GM12878 (cell line): ENCODE results near the gene SYT8. TPM values are rescaled to one million over a fixed set of nuclear protein-coding genes. Genes with fewer than 3 reads are reported as not detected.

Experiments
- ATAC-seq: fragments of 200-7000 bp; cut with Tn5 transposase; 3 replicates; pipeline ENCODE4 v1.9.1; 2020; ENCODE audit warnings: mild to moderate bottlenecking, moderate library complexity
- BruUV-seq: library from RNA; stranded (reverse); fragments of 400-500 nt; replicated peaks from 2 replicates; lab custom pipeline; 2021; lab: Mats Ljungman, UMichigan
- CTCF ChIA-PET: fragments of 300-600 bp; sonication (Branson Sonifier 250); formaldehyde crosslinking; extraction: SDS; loops from one replicate; lab custom pipeline; 2021; ENCODE audit warnings: inconsistent platforms; lab: Yijun Ruan, JAX
- POLR2A ChIA-PET: fragments of 350-600 bp; formaldehyde crosslinking; extraction: SDS; loops from one replicate; lab custom pipeline; 2021; ENCODE audit warnings: inconsistent platforms; lab: Charles Lee
- RAD21 ChIA-PET: fragments of 300-600 bp; sonication (Branson Sonifier 250); formaldehyde crosslinking; loops from one replicate; lab custom pipeline; 2023; ENCODE audit warnings: antibody characterized with exemption; ENCODE audit not compliant: unreplicated experiment; lab: Charles Lee
- SMC1A ChIA-PET: fragments of 300-600 bp; sonication (Branson Sonifier 250); formaldehyde crosslinking; loops from one replicate; lab custom pipeline; 2023; ENCODE audit not compliant: unreplicated experiment, uncharacterized antibody; lab: Charles Lee
- DNase-seq: peaks from one replicate; pipeline ENCODE4 v3.0.0-alpha.2; 2011; ENCODE audit warnings: low read depth, low spot score
- FAIRE-seq: peaks from 3 replicates; lab custom pipeline; 2011; peaks lifted over from hg19 to GRCh38; lab: Jason Lieb, UNC
- H2AFZ ChIP-seq: 2 replicates; pipeline ENCODE4 v1.6.0; 2011; ENCODE audit warnings: low read depth, low read length, control low read depth; ENCODE audit not compliant: control insufficient read depth
- H3K27ac ChIP-seq: 2 replicates; pipeline ENCODE4 v1.5.1; 2011; ENCODE audit warnings: control low read depth; ENCODE audit not compliant: control insufficient read depth, insufficient read depth
- H3K27me3 ChIP-seq, 2 experiments: replicated peaks in 1 of 2; 2 replicates each; pipeline versions ENCODE4 v1.6.0 to v1.6.1; 2011; ENCODE audit warnings: low read length in 1 of 2; ENCODE audit not compliant: control insufficient read depth in 2 of 2, insufficient read depth in 2 of 2
- H3K36me3 ChIP-seq, 2 experiments: 2 replicates each; pipeline ENCODE4 v1.5.1; 2011; ENCODE audit warnings: low read length in 1 of 2; ENCODE audit not compliant: control insufficient read depth in 2 of 2, insufficient read depth in 2 of 2
- H3K4me1 ChIP-seq: 2 replicates; pipeline ENCODE4 v1.6.1; 2011; ENCODE audit warnings: mild to moderate bottlenecking, low read length, moderate library complexity, mixed read lengths; ENCODE audit not compliant: control insufficient read depth, insufficient read depth
- H3K4me2 ChIP-seq: 2 replicates; pipeline ENCODE4 v1.6.0; 2011; ENCODE audit warnings: control low read depth; ENCODE audit not compliant: control insufficient read depth, insufficient read depth
- H3K4me3 ChIP-seq: fragments of 200-600 bp; sonication (generic); 2 replicates; pipeline ENCODE4 v1.5.1; 2016
- H3K79me2 ChIP-seq: 2 replicates; pipeline ENCODE4 v1.6.0; 2011; ENCODE audit warnings: low read length; ENCODE audit not compliant: control insufficient read depth, insufficient read depth
- H3K9ac ChIP-seq: 2 replicates; pipeline ENCODE4 v1.8.0; 2011; ENCODE audit warnings: low read length, control low read depth, mixed read lengths; ENCODE audit not compliant: control insufficient read depth, insufficient read depth
- H3K9me3 ChIP-seq: replicated peaks from 3 replicates; pipeline ENCODE4 v1.5.1; 2011; ENCODE audit warnings: mild to moderate bottlenecking, low read length; ENCODE audit not compliant: control insufficient read depth, insufficient read depth
- H4K20me1 ChIP-seq: 2 replicates; pipeline ENCODE4 v1.6.0; 2011; ENCODE audit not compliant: control insufficient read depth, insufficient read depth
- CBFB ChIP-seq: IDR thresholded peaks from 2 replicates; pipeline ENCODE4 v1.6.1; 2016; ENCODE audit warnings: antibody characterized with exemption, low read depth
- E4F1 ChIP-seq: fragments of 450-650 bp; IDR thresholded peaks from 2 replicates; pipeline ENCODE4 v1.6.1; 2018; ENCODE audit warnings: borderline replicate concordance, mild to moderate bottlenecking; ENCODE audit not compliant: partially characterized antibody
- GATAD2B ChIP-seq: fragments of 450-650 bp; conservative IDR thresholded peaks from 2 replicates; pipeline ENCODE4 v1.6.1; 2017; ENCODE audit warnings: low read depth, mild to moderate bottlenecking, moderate library complexity
- PAX5 ChIP-seq: IDR thresholded peaks from 2 replicates; pipeline ENCODE4 v1.6.1; 2011; ENCODE audit warnings: low read depth, low read length, borderline replicate concordance
- POU2F2 ChIP-seq: IDR thresholded peaks from 3 replicates; pipeline ENCODE4 v1.6.1; 2011; ENCODE audit warnings: low read depth, mild to moderate bottlenecking, low read length, borderline replicate concordance
- RELB ChIP-seq: fragments of 450-650 bp; IDR thresholded peaks from 2 replicates; pipeline ENCODE4 v1.6.1; 2017; ENCODE audit warnings: low read depth, mild to moderate bottlenecking, moderate library complexity
- RFX5 ChIP-seq: IDR thresholded peaks from 2 replicates; pipeline ENCODE4 v1.6.1; 2011; ENCODE audit warnings: low read depth, low read length, improper control_type of control experiment
- SMAD1 ChIP-seq: fragments of 450-650 bp; IDR thresholded peaks from 2 replicates; pipeline ENCODE4 v1.6.1; 2018; ENCODE audit warnings: mild to moderate bottlenecking, low read depth; ENCODE audit not compliant: partially characterized antibody
- SMARCA5 ChIP-seq: fragments of 450-650 bp; IDR thresholded peaks from 2 replicates; pipeline ENCODE4 v1.6.1; 2017; ENCODE audit warnings: mild to moderate bottlenecking
- SUPT20H ChIP-seq: IDR thresholded peaks from 2 replicates; pipeline ENCODE4 v1.6.1; 2011; ENCODE audit warnings: low read depth, mild to moderate bottlenecking, low read length, moderate library complexity, borderline replicate concordance; ENCODE audit not compliant: control insufficient read depth
- SUZ12 ChIP-seq: fragments of 200-600 bp; sonication (generic); IDR thresholded peaks from one replicate; pipeline ENCODE4 v1.6.1; 2018; ENCODE audit warnings: antibody characterized with exemption, mild to moderate bottlenecking; ENCODE audit not compliant: unreplicated experiment
- TCF12 ChIP-seq: IDR thresholded peaks from 2 replicates; pipeline ENCODE4 v1.6.1; 2011; ENCODE audit warnings: low read depth, mild to moderate bottlenecking, low read length
- TCF3 ChIP-seq: IDR thresholded peaks from 2 replicates; pipeline ENCODE4 v1.6.1; 2012; ENCODE audit warnings: low read depth, mild to moderate bottlenecking, low read length, borderline replicate concordance; ENCODE audit not compliant: insufficient read depth
- whole genome bisulfite sequencing: methylation state at CpG from one replicate; pipeline ENCODE4 v1.1.6; 2016; ENCODE audit warnings: low lambda C conversion rate; ENCODE audit not compliant: insufficient replicate concordance, insufficient coverage; ENCODE audit errors: missing lambda C conversion rate; 5-methylcytosine and 5-hydroxymethylcytosine counted together
- in situ Hi-C: fragments of 300-500 bp; cut with MboI; formaldehyde crosslinking; loops from 9 replicates; pipeline ENCODE4 v1.14.3; 2018; ENCODE audit warnings: mixed read lengths
- intact Hi-C: fragments of 100-400 bp; cut with micrococcal nuclease; formaldehyde crosslinking; loops from one replicate; pipeline ENCODE4 v1.14.2; 2022; ENCODE audit not compliant: unreplicated experiment
- polyA plus RNA-seq, 11 experiments: library from polyadenylated mRNA; depleted of rRNA in 4 of 11; unstranded in 6 of 11; stranded (reverse) in 5 of 11; fragments of >200 nt; fragmentation: Nextera tagmentation in 4 of 11; fragmentation: Illumina TruSeq in 1 of 11; extraction: Ambion mirVana in 4 of 11; extraction: Trizol in 1 of 11; gene quantifications; 1 replicate in 1 of 11; 2 replicates in 10 of 11; pipeline versions ENCODE4 v1.2.1 to v1.2.3, GENCODE V29; 2011 to 2016; ENCODE audit warnings: inconsistent platforms in 2 of 11, missing spikeins in 2 of 11, low read depth in 1 of 11
- total RNA-seq, 4 experiments: library from RNA; depleted of rRNA in 3 of 4; stranded (reverse); fragments of >200 nt in 3 of 4; fragmentation: Illumina TruSeq in 1 of 4; extraction: Trizol in 1 of 4; gene quantifications; 2 replicates each; pipeline versions ENCODE4 v1.2.1 to v1.2.3, GENCODE V29; 2013 to 2021

Gene SYT8
- total and polyA plus RNA-seq, 10 of the 15 experiments (the other 5 are each of a cell fraction or from before 2014, with no cell fraction given): 0.44 TPM; not detected in 9

DNA sequence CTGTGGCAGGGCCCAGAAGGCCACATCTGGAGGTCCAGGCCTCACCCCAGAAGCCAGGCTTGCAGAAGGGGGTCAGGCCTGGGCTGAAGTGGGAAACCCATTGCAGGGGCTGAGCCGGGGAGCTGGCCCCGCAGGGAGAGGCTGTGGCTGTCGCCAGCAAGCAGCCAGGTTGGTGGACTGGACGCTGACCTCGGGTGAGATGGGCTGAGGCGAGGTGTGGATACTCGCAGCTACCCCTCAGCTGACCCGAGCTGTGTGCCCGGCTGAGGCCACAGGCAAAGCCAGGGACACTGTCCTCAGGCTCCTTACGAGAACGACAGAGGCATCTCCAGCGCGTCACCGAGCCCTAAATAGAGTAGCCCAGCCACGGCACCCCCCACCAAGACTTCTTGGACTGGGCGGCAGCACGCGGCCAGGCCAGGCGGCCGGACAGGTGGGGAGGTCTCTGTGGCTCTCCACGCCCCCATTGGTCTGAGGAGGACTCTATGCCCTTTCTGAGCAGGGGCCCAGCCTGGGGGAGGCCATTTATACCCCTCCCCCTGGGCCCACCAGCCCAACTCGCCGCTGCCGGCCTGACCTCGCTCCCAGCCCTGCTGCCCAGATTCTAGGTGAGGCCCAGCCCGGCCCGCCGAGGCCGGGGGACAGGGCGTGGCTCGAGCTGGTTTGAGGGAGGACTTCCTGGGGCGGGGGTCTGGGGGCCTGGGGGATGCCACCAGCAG, 3.8 kb downstream of the SYT8 start, which contains the start of gene TNNI2:
Gene TNNI2, plus strand, starts transcription at position 556 of the 719 bp plus-strand sequence. CDS start 716 bp downstream, outside the sequence.
- H3K27ac ChIP-seq: no peak within 1 kb of the TSS
- no peaks in the 10 kb centered on the region for H3K36me3 ChIP-seq
- ChIA-PET RAD21 (interaction anchor here (0.7 to 2.0 kb wide), 6 partner anchors 12 to 314 kb away, joined by 3 to 12 read pairs (median 6); partner anchors contain the start of gene LSP1), CTCF (interaction anchor here (0.6 to 1.4 kb wide), 7 partner anchors 12 to 313 kb away, joined by 3 to 8 read pairs (median 3); partner anchors contain the start of gene LSP1), SMC1A (interaction anchor here (1.3 to 1.4 kb wide), 2 partner anchors 12 to 79 kb away, joined by 3 to 4 read pairs; no protein-coding TSS in a partner anchor), POLR2A (no interaction called here)
- in situ Hi-C loops: no loop called here
- no TSS peak for BruUV-seq
- WGBS: 86% methylated on average over 29 of the region's 32 CpGs
- H3K79me2 ChIP-seq: no peaks in the 10 kb centered on the region
- FAIRE-seq (no peak), ATAC-seq (peak; percentile 2; the same call in 1 of the 3 replicates), DNase-seq (no peak)
- peaks cover 15% of the 10 kb centered on the region for H3K4me1 ChIP-seq
- no peaks in the 10 kb centered on the region for H3K9me3 ChIP-seq
- no peak within 1 kb of the TSS for H3K9ac ChIP-seq
- H3K27me3 ChIP-seq: no peaks in the 10 kb centered on the region; a peak in 1 of 4 replicates
- H3K4me3 ChIP-seq: peak within 1 kb of the TSS; percentile 16; the same call in 1 of the 2 replicates
- no peak within 1 kb of the TSS for H2AFZ ChIP-seq
- peak within 1 kb of the TSS; percentile 44; the same call in 1 of the 2 replicates for H3K4me2 ChIP-seq
- TF ChIP-seq RFX5 (no peak), PAX5 (no peak), SMARCA5 (no peak), RELB (no peak), SUZ12 (no peak), E4F1 (no peak), SUPT20H (no peak), POU2F2 (no peak), GATAD2B (no peak), SMAD1 (no peak), TCF3 (no peak), TCF12 (no peak), CBFB (no peak)
- intact Hi-C loops: loop anchor here (2.0 to 5.0 kb wide), 2 partner anchors 49 to 80 kb away; partner anchors contain the start of gene TNNT3
- no peaks in the 10 kb centered on the region for H4K20me1 ChIP-seq
